Mucosa of gallbladder (tissue), 1 donor: Measurements from ENCODE around the gene COPB1. TPM values are rescaled to one million over a fixed set of nuclear protein-coding genes. Genes with fewer than 3 reads are reported as not detected.

Experiments used
- DNase-seq: peaks from one replicate; pipeline ENCODE4 v3.0.0-alpha.2; 2020; ENCODE audit warnings: low spot score
- total RNA-seq: library from RNA; stranded (reverse); gene quantifications from one replicate; pipeline ENCODE4 v1.2.1, GENCODE V29; 2021
- donor health status: DM: no; HTN: no; CAD: no.

Gene COPB1
- total RNA-seq, 1 donor from 2014 or later: 92.2 TPM

- DNase-seq: no peak
These were observed 74.0 kb downstream of the COPB1 start for GRCh38 chr11:14425621-14426020.

GRCh38 chr11:14424096-14424495, 75.5 kb downstream of the COPB1 start:
- DNase-seq: no peak

- DNase-seq: no peak
These were observed 76.0 kb downstream of the COPB1 start for GRCh38 chr11:14423633-14424032.

- no peak for DNase-seq
These were observed 76.8 kb downstream of the COPB1 start for GRCh38 chr11:14422814-14423182.

- peak; percentile 80 for DNase-seq
These were observed 77.4 kb downstream of the COPB1 start for GRCh38 chr11:14422052-14422813.

- no peak for DNase-seq
These were observed 79.4 kb downstream of the COPB1 start for GRCh38 chr11:14420223-14420622.

- DNase-seq: no peak
These were observed 80.7 kb downstream of the COPB1 start for GRCh38 chr11:14418801-14419417.

- DNase-seq: no peak
These were observed 81.8 kb downstream of the COPB1 start for GRCh38 chr11:14417617-14418374.

- DNase-seq: no peak
These were observed 82.4 kb downstream of the COPB1 start for GRCh38 chr11:14417186-14417585.

- no peak for DNase-seq
These were observed 84.8 kb downstream of the COPB1 start for GRCh38 chr11:14414470-14415461.

- peak; percentile 14 for DNase-seq
These were observed 86.1 kb downstream of the COPB1 start for GRCh38 chr11:14413307-14414069.

- no peak for DNase-seq
These were observed 87.8 kb downstream of the COPB1 start for GRCh38 chr11:14411818-14412217.

GRCh38 chr11:14409891-14410290, 89.7 kb downstream of the COPB1 start:
- DNase-seq: no peak

- no peak for DNase-seq
These were observed 91.0 kb downstream of the COPB1 start for GRCh38 chr11:14408612-14409011.

Other genes with a start within 250 kb of the COPB1 start
- 27.6 TPM for gene RRAS2, start 140.6 kb downstream of the COPB1 start, total RNA-seq
- 106 TPM for gene PSMA1, start 20.6 kb upstream of the COPB1 start, total RNA-seq
- 7.5 TPM for gene PDE3B, start 144.0 kb upstream of the COPB1 start, total RNA-seq